ENCODE data around the gene CYP2E1.
"Not testable (repeated sequence)": the region's sequence is repeated elsewhere in the genome, so short reads cannot be mapped to it uniquely, and the experiment has no call there.

Gene CYP2E1

DNA sequence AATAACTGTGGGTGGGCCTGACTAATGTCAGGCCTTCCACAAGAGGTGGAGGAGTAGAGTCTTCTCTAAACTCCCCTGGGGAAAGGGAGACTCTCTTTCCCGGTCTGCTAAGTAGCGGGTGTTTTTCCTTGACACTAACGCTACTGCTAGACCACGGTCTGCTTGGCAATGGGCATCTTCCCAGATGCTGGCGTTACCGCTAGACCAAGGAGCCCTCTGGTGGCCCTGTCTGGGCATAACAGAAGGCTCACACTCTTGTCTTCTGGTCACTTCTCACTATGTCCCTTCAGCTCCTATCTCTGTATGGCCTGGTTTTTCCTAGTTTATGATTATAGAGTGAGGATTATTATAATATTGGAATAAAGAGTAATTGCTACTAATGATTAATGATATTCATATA is 29.8 kb upstream of the CYP2E1 start:
- H3K27ac ChIP-seq, result not testable (repeated sequence)
- TF ChIP-seq CTCF (IDR thresholded peaks at IDR 0.05), result peak; percentile 49

GRCh38 chr10:133499176-133499575 is 28.0 kb upstream of the CYP2E1 start:
- H3K27ac ChIP-seq, result not testable (repeated sequence)

GRCh38 chr10:133500897-133501296 is 26.3 kb upstream of the CYP2E1 start:
- H3K27ac ChIP-seq, result not testable (repeated sequence)

DNA sequence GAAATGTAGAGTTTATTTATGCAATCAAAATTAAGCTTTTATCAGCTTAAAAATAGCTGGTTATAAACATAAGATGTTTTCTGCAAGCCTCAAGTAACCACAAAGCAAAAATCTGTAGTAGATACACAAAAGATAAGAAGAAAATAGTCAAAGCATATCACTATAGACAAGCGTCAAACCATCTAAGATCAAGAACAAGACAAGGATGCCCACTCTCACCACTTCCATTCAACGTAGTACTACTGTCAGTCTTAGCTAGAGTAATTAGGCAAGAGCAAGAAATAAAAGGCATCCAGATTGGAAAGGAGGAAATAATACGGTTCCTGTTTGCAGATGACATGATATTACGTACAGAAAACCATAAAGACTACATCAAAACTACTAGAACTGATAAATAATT is 17.5 kb upstream of the CYP2E1 start:
- no peak overlapping the region for H3K27ac ChIP-seq
- TF ChIP-seq CTCF (IDR thresholded peaks at IDR 0.05) (no peak), ZFX (IDR thresholded peaks at IDR 0.05; ENCODE audit: borderline replicate concordance) (no peak)

DNA sequence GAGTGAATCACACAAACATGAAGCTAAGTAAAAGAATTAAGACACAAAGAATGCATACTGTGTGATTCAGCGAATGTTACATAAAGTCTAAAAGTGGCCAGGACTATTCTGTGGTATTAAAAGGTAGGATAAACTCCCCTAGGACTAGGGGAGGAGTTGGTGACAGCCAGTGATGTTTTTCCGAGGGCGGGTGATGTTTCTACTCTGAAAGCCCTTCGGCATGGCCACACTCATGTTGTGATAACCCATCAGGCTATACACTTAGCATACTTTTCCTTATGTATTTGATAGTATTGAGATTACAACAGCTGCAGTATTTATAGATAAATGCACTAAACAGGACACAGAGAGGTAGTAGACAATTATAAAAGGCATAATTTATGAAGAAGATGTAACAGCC is 15.8 kb upstream of the CYP2E1 start:
- TF ChIP-seq ZFX (IDR thresholded peaks at IDR 0.05; ENCODE audit: borderline replicate concordance) (no peak), CTCF (IDR thresholded peaks at IDR 0.05) (no peak)
- H3K27ac ChIP-seq, result no peak overlapping the region

DNA sequence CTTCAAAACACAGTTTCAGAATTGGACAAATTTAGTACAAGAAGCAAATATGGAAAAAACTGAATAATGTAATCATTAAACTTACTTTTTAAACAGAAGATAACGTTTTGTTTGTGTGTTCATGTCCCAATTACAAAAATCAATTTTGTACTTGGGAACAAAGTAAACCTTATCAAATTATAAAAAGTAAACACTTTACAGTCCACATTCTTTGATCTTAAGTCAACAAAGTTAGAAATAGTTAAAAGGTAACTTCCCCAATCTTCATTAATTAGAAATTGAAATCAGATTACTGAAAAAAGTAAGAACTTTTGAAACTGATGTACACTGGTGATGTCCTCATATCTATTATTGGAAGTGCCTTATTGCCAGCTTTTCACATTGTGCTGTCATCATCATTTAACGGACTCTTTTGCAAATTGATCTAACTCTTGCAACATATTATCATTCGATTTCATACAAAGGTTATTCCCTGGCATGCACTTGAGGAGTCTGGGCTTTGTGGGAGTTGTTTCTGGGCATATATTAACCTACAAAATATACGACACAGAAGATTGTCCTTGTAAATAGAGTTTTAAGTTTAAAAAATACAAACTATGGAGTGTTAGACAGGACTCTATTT is 15.1 kb upstream of the CYP2E1 start:
- no peak overlapping the region for H3K27ac ChIP-seq
- TF ChIP-seq ZFX (IDR thresholded peaks at IDR 0.05; ENCODE audit: borderline replicate concordance) (no peak), CTCF (IDR thresholded peaks at IDR 0.05) (no peak)

GRCh38 chr10:133515471-133515870 is 11.7 kb upstream of the CYP2E1 start:
- H3K27ac ChIP-seq, result no peak overlapping the region
- no peak for TF ChIP-seq CTCF (IDR thresholded peaks at IDR 0.05)
- no peak for TF ChIP-seq ZFX (IDR thresholded peaks at IDR 0.05; ENCODE audit: borderline replicate concordance)

GRCh38 chr10:133516057-133516456 is 11.1 kb upstream of the CYP2E1 start:
- no peak overlapping the region for H3K27ac ChIP-seq
- TF ChIP-seq ZFX (IDR thresholded peaks at IDR 0.05; ENCODE audit: borderline replicate concordance) (no peak), CTCF (IDR thresholded peaks at IDR 0.05) (no peak)

DNA sequence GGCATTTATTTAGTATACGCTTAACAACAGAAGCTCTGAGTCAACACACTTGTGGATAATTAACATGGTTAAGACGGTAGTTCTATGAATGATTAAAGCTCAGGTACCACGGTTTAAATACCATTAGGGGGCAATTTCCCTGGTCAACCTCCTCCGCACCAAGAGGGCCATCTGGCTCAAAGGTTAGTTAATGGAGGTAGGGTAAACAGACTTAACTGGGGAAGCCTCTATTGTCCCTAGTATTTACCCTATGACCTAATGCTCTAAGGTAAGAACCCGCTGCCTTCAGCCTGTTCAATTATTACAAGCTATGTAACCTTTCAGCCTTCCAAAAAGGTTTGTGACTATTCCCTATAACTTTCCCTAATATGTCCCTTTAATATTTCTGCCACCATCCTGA is 8.6 kb upstream of the CYP2E1 start:
- H3K27ac ChIP-seq, result not testable (repeated sequence)
